H1 (cell line): ENCODE data around the gene VDR. TPM values are rescaled to one million over a fixed set of nuclear protein-coding genes. Genes with fewer than 3 reads are reported as not detected.

Experiments used
- CTCF ChIA-PET: fragments of 300-600 bp; sonication (Branson Sonifier 250); formaldehyde crosslinking; loops from one replicate; lab custom pipeline; 2021; ENCODE audit not compliant: partially characterized antibody; lab: Charles Lee
- POLR2A ChIA-PET: fragments of 300-600 bp; sonication (Branson Sonifier 250); formaldehyde crosslinking; loops from one replicate; lab custom pipeline; 2021; ENCODE audit warnings: inconsistent platforms; ENCODE audit not compliant: partially characterized antibody; lab: Charles Lee
- DNase-seq, 2 experiments: peaks; one replicate each; pipeline versions ENCODE4 v3.0.0 to v3.0.0-alpha.2; 2010 to 2022; ENCODE audit warnings: low spot score in 2 of 2, low read depth in 1 of 2, mixed read lengths in 1 of 2
- FAIRE-seq: peaks from 2 replicates; lab custom pipeline; 2011; peaks lifted over from hg19 to GRCh38; lab: Jason Lieb, UNC
- H2AFZ ChIP-seq: 2 replicates; pipeline ENCODE4 v1.8.1; 2012; ENCODE audit warnings: low read length, inconsistent platforms
- H2AK5ac ChIP-seq: 2 replicates; pipeline ENCODE4 v1.6.1; 2013; ENCODE audit warnings: low read depth, low read length
- H2BK120ac ChIP-seq: replicated peaks from 2 replicates; pipeline ENCODE3; 2013; ENCODE audit warnings: low read depth, low read length, inconsistent platforms
- H2BK12ac ChIP-seq: 2 replicates; pipeline ENCODE4 v1.6.1; 2013; ENCODE audit warnings: low read depth, low read length
- H2BK15ac ChIP-seq: 2 replicates; pipeline ENCODE4 v1.6.1; 2013; ENCODE audit warnings: low read length
- H2BK20ac ChIP-seq: 2 replicates; pipeline ENCODE4 v1.6.1; 2013; ENCODE audit warnings: low read length
- H2BK5ac ChIP-seq: 2 replicates; pipeline ENCODE4 v1.6.1; 2013; ENCODE audit warnings: low read depth, low read length
- H3K14ac ChIP-seq: 2 replicates; pipeline ENCODE4 v1.6.1; 2013; ENCODE audit warnings: inconsistent platforms; ENCODE audit not compliant: insufficient read length
- H3K18ac ChIP-seq: 2 replicates; pipeline ENCODE4 v1.6.1; 2013; ENCODE audit warnings: low read length; ENCODE audit errors: extremely low read depth
- H3K23ac ChIP-seq: 2 replicates; pipeline ENCODE4 v1.6.1; 2013; ENCODE audit warnings: inconsistent platforms; ENCODE audit not compliant: insufficient read length
- H3K23me2 ChIP-seq: 2 replicates; pipeline ENCODE4 v1.6.1; 2013; ENCODE audit warnings: low read depth, low read length
- H3K27ac ChIP-seq: 2 replicates; pipeline ENCODE4 v1.6.1; 2011; ENCODE audit warnings: low read depth, low read length, inconsistent platforms
- H3K27me3 ChIP-seq, 4 experiments: replicated peaks in 1 of 4; 1 replicate in 1 of 4; 2 replicates in 3 of 4; pipeline versions ENCODE4 v1.6.1 to v1.8.1; 2011 to 2013; ENCODE audit warnings: low read length in 3 of 4, mild to moderate bottlenecking in 3 of 4, inconsistent platforms in 2 of 4, mixed read lengths in 2 of 4, moderate library complexity in 1 of 4; ENCODE audit not compliant: control insufficient read depth in 3 of 4, insufficient read depth in 3 of 4; ENCODE audit errors: extremely low read depth in 1 of 4
- H3K36me3 ChIP-seq, 4 experiments: 2 replicates each; pipeline versions ENCODE4 v1.6.1 to v1.8.1; 2011 to 2013; ENCODE audit warnings: mild to moderate bottlenecking in 4 of 4, low read length in 3 of 4, moderate library complexity in 2 of 4, control low read depth in 1 of 4, inconsistent platforms in 1 of 4; ENCODE audit not compliant: insufficient read depth in 4 of 4, control insufficient read depth in 2 of 4
- H3K4ac ChIP-seq: replicated peaks from 2 replicates; pipeline ENCODE3; 2013; ENCODE audit warnings: low read length, low read depth, mixed read lengths, inconsistent platforms; ENCODE audit not compliant: insufficient read length
- H3K4me1 ChIP-seq, 4 experiments: replicated peaks in 1 of 4; 1 replicate in 1 of 4; 2 replicates in 3 of 4; pipeline versions ENCODE4 v1.6.1 to v1.8.1; 2011 to 2013; ENCODE audit warnings: low read length in 3 of 4, inconsistent platforms in 2 of 4, mixed read lengths in 1 of 4; ENCODE audit not compliant: insufficient read depth in 4 of 4, control insufficient read depth in 3 of 4
- H3K4me2 ChIP-seq, 2 experiments: 2 replicates each; pipeline versions ENCODE4 v1.6.1 to v1.8.1; 2011 to 2013; ENCODE audit warnings: low read depth in 2 of 2, low read length in 2 of 2, control low read depth in 1 of 2, inconsistent platforms in 1 of 2, mild to moderate bottlenecking in 1 of 2; ENCODE audit not compliant: insufficient read depth in 1 of 2
- H3K4me3 ChIP-seq, 4 experiments: fragments of 200-600, 300-600 bp in 1 of 4; sonication (generic), shearing (Covaris generic), sonication (Bioruptor Twin) in 1 of 4; 2 replicates each; pipeline versions ENCODE4 v1.5.1 to v1.8.1; 2011 to 2016; ENCODE audit warnings: low read length in 4 of 4, low read depth in 3 of 4, control low read depth in 2 of 4, inconsistent platforms in 2 of 4, mild to moderate bottlenecking in 2 of 4, mixed read lengths in 1 of 4, moderate library complexity in 1 of 4; ENCODE audit not compliant: insufficient read depth in 2 of 4; ENCODE audit errors: extremely low read depth in 1 of 4
- H3K56ac ChIP-seq: replicated peaks from 2 replicates; pipeline ENCODE3; 2013; ENCODE audit warnings: low read depth, mild to moderate bottlenecking, mixed read lengths, low read length, inconsistent platforms; ENCODE audit not compliant: insufficient read length
- H3K79me1 ChIP-seq: 2 replicates; pipeline ENCODE4 v1.6.1; 2013; ENCODE audit warnings: low read depth, low read length, control low read depth
- H3K79me2 ChIP-seq, 2 experiments: 2 replicates each; pipeline versions ENCODE4 v1.6.1 to v1.8.1; 2012 to 2013; ENCODE audit warnings: low read length in 2 of 2, mild to moderate bottlenecking in 2 of 2, inconsistent platforms in 1 of 2; ENCODE audit not compliant: insufficient read depth in 2 of 2, control insufficient read depth in 1 of 2
- H3K9ac ChIP-seq, 4 experiments: replicated peaks in 1 of 4; 1 replicate in 1 of 4; 2 replicates in 3 of 4; pipeline versions ENCODE4 v1.6.1 to v1.8.1; 2011 to 2013; ENCODE audit warnings: low read depth in 3 of 4, low read length in 3 of 4, control low read depth in 2 of 4, mild to moderate bottlenecking in 2 of 4, moderate library complexity in 2 of 4, inconsistent platforms in 1 of 4; ENCODE audit errors: extremely low read depth in 1 of 4
- H3K9me3 ChIP-seq, 2 experiments: 2 replicates each; pipeline versions ENCODE4 v1.6.1 to v1.8.1; 2012 to 2013; ENCODE audit warnings: mild to moderate bottlenecking in 2 of 2, moderate library complexity in 2 of 2, control low read depth in 1 of 2, inconsistent platforms in 1 of 2, low read depth in 1 of 2, low read length in 1 of 2, mixed read lengths in 1 of 2; ENCODE audit not compliant: insufficient read depth in 2 of 2
- H4K20me1 ChIP-seq, 2 experiments: replicated peaks in 1 of 2; 2 replicates each; pipeline versions ENCODE3 to v1.8.1; 2011 to 2013; ENCODE audit warnings: inconsistent platforms in 2 of 2, low read length in 2 of 2, mild to moderate bottlenecking in 1 of 2; ENCODE audit not compliant: insufficient read depth in 2 of 2, control insufficient read depth in 1 of 2
- H4K5ac ChIP-seq: 2 replicates; pipeline ENCODE4 v1.6.1; 2013; ENCODE audit warnings: low read length, low read depth, mixed read lengths, inconsistent platforms; ENCODE audit not compliant: insufficient read length
- H4K8ac ChIP-seq: 2 replicates; pipeline ENCODE4 v1.8.0; 2013; ENCODE audit warnings: mild to moderate bottlenecking, moderate library complexity, low read length, inconsistent platforms; ENCODE audit not compliant: insufficient read depth; ENCODE audit errors: extremely low read depth
- H4K91ac ChIP-seq: replicated peaks from 2 replicates; pipeline ENCODE3; 2013; ENCODE audit warnings: low read length, mixed read lengths, inconsistent platforms; ENCODE audit not compliant: insufficient read length
- CBX5 ChIP-seq: fragments of 300-800, 300-1000 bp; sonication (generic); IDR thresholded peaks from 2 replicates; pipeline ENCODE4 v1.7.1; 2016; ENCODE audit warnings: antibody characterized with exemption, low read length, low read depth
- CBX8 ChIP-seq: fragments of 300-800, 300-1000 bp; sonication (generic); IDR thresholded peaks from 2 replicates; pipeline ENCODE4 v1.7.1; 2016; ENCODE audit warnings: low read depth, low read length, borderline replicate concordance
- CEBPB ChIP-seq: IDR thresholded peaks from 2 replicates; pipeline ENCODE4 v1.6.1; 2012; ENCODE audit warnings: low read depth, low read length
- HDAC2 ChIP-seq, 2 experiments: fragments of 300-600 bp in 1 of 2; sonication (generic) in 1 of 2; IDR thresholded peaks; 2 replicates each; pipeline ENCODE4 v1.6.1; 2011 to 2012; ENCODE audit warnings: low read depth in 2 of 2, low read length in 2 of 2, mild to moderate bottlenecking in 2 of 2, moderate library complexity in 2 of 2, borderline replicate concordance in 1 of 2, inconsistent platforms in 1 of 2
- PHF8 ChIP-seq: fragments of 200-600 bp; sonication (generic); conservative IDR thresholded peaks from 2 replicates; pipeline ENCODE4 v1.7.1; 2012; ENCODE audit warnings: low read depth, mild to moderate bottlenecking, inconsistent platforms, low read length, moderate library complexity
- TAF1 ChIP-seq: IDR thresholded peaks from 2 replicates; pipeline ENCODE4 v1.6.1; 2011; ENCODE audit warnings: mild to moderate bottlenecking, low read depth, low read length
- TEAD4 ChIP-seq: IDR thresholded peaks from 2 replicates; pipeline ENCODE4 v1.6.1; 2012; ENCODE audit warnings: low read depth, low read length, inconsistent platforms, mixed read lengths
- WGBS, 2 experiments: shearing (Covaris generic) in 1 of 2; methylation state at CpG; one replicate each; pipeline versions ENCODE4 v1.1.6 to v1.1.7; 2013 to 2015; ENCODE audit warnings: low lambda C conversion rate in 2 of 2, mixed read lengths in 2 of 2, inconsistent platforms in 1 of 2, low coverage in 1 of 2, missing lambda C conversion rate in 1 of 2; ENCODE audit not compliant: insufficient replicate concordance in 2 of 2, insufficient coverage in 1 of 2, insufficient read length in 1 of 2; ENCODE audit errors: extremely low coverage in 1 of 2, missing lambda C conversion rate in 1 of 2; 5-methylcytosine and 5-hydroxymethylcytosine counted together
- polyA plus RNA-seq, 7 experiments: library from polyadenylated mRNA; depleted of rRNA in 3 of 7; stranded (reverse) in 5 of 7; unstranded in 2 of 7; fragments of >200 nt in 5 of 7; fragments of 200-250 nt in 2 of 7; gene quantifications; 1 replicate in 5 of 7; 2 replicates in 1 of 7; 4 replicates in 1 of 7; pipeline versions ENCODE4 v1.2.1 to v1.2.3, GENCODE V29; 2011 to 2013; ENCODE audit warnings: missing spikeins in 2 of 7, mixed read lengths in 2 of 7
- total RNA-seq: library from RNA; stranded (reverse); fragmentation: NEBNext Ultra II Directional; extraction: Animal tissue kit (Norgen Biotek cat#: 25700); gene quantifications from 2 replicates; pipeline ENCODE4 v1.2.1, GENCODE V29; 2021

The VDR gene
- total and polyA plus RNA-seq, 2 of the 8 experiments (the other 6 are each of a cell fraction or from before 2014, with no cell fraction given) = 0.44 to 0.65 TPM

DNA sequence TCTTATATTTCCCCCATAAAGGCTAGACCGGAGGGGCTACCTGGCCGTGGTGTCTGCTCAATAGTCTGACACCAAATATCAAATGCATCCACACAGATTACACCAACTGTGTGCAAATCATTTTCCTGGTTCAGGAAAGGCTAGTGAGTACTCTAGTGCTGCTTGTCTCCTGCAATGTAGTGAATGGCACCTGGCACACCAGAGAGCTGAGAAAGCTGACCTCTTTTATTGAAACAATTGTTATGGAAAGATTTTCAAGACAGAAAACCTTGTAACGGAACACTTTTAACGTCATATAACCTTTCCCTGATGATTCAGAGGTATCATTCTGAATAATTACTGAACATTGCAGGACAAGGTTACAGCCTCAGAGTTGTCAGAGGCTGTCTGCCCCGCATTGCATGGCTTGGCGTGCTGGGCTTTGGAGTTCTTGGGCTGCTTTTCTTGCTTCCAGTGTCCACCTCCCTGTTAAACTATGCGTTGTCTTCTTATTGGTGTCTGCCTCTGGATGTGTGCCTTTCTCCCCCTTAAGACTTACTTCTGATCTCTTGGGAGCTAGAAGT, 44.4 kb downstream of the VDR start:
- Histone ChIP-seq H3K4me3 (no peak overlapping the region), H3K14ac (no peak overlapping the region), H2BK12ac (no peak overlapping the region), H3K27ac (no peak overlapping the region), H3K9me3 (no peaks in the 10 kb centered on the region), H3K79me2 (no peaks in the 10 kb centered on the region), H4K91ac (no peak overlapping the region), H3K4ac (no peak overlapping the region), H3K27me3 (no peaks in the 10 kb centered on the region), H3K56ac (no peak overlapping the region), H2BK15ac (no peak overlapping the region), H4K5ac (no peak overlapping the region), H2AK5ac (no peak overlapping the region), H2AFZ (no peak overlapping the region), H3K79me1 (no peaks in the 10 kb centered on the region), H2BK120ac (no peak overlapping the region), H4K20me1 (no peaks in the 10 kb centered on the region), H2BK20ac (no peak overlapping the region), H3K23me2 (no peaks in the 10 kb centered on the region), H2BK5ac (no peak overlapping the region), H3K18ac (no peak overlapping the region), H3K4me2 (no peak overlapping the region), H3K9ac (no peak overlapping the region), H4K8ac (peak overlapping the region; percentile 32; the same call in 1 of the 2 replicates), H3K4me1 (no peaks in the 10 kb centered on the region), H3K36me3 (no peaks in the 10 kb centered on the region), H3K23ac (no peak overlapping the region)
- CTCF ChIA-PET = interaction anchor here (0.6 to 3.2 kb wide), 5 partner anchors 9 to 839 kb away, joined by 3 to 8 read pairs (median 3); no protein-coding TSS in a partner anchor
- POLR2A ChIA-PET = no interaction called here
- DNase-seq (no peak), FAIRE-seq (no peak)
- 88% methylated on average over 7 of the region's 7 CpGs; no CpG with 5 or more reads in 1 of the 2 experiments for WGBS, 2 experiments
- TF ChIP-seq HDAC2 (IDR thresholded peaks at IDR 0.05; ENCODE audit: borderline replicate concordance in 1 of 2, low read depth in 2 of 2, low read length in 2 of 2) (no peak), PHF8 (no peak), TEAD4 (no peak), CBX8 (no peak), CEBPB (no peak), CBX5 (no peak), TAF1 (no peak)
